Spleen (tissue), 11 donors: ENCODE data around the gene EIF3K. TPM values are rescaled to one million over a fixed set of nuclear protein-coding genes. Genes with fewer than 3 reads are reported as not detected.

Experiments
- DNase-seq: peaks from one replicate; pipeline ENCODE4 v3.0.0-alpha.2; 2020
- H3K27ac ChIP-seq, 8 donors: fragments of 200-600 bp; sonication (generic) in 7 of 8; 1 replicate in 4 of 8; 2 replicates in 4 of 8; pipeline versions ENCODE4 v1.5.0 to v1.8.0; 2016 to 2021; ENCODE audit warnings: inconsistent platforms in 4 of 8, mild to moderate bottlenecking in 4 of 8, moderate library complexity in 1 of 8
- H3K27me3 ChIP-seq, 7 donors: fragments of 200-600 bp; sonication (generic) in 6 of 7; replicated peaks in 1 of 7; 1 replicate in 4 of 7; 2 replicates in 3 of 7; pipeline versions ENCODE4 v1.5.0 to v1.8.0; 2016 to 2021; ENCODE audit warnings: inconsistent platforms in 3 of 7, mild to moderate bottlenecking in 1 of 7
- H3K36me3 ChIP-seq, 6 donors: fragments of 200-600 bp; sonication (generic) in 5 of 6; 1 replicate in 4 of 6; 2 replicates in 2 of 6; pipeline versions ENCODE4 v1.5.0 to v1.8.0; 2016 to 2021; ENCODE audit warnings: inconsistent platforms in 2 of 6
- H3K4me1 ChIP-seq, 6 donors: fragments of 200-600 bp; sonication (generic) in 5 of 6; 1 replicate in 3 of 6; 2 replicates in 3 of 6; pipeline versions ENCODE4 v1.5.0 to v1.8.0; 2016 to 2021; ENCODE audit warnings: inconsistent platforms in 3 of 6
- H3K4me3 ChIP-seq, 8 donors: fragments of 200-600 bp; sonication (generic) in 7 of 8; 1 replicate in 4 of 8; 2 replicates in 4 of 8; pipeline versions ENCODE4 v1.5.0 to v1.8.0; 2016 to 2021; ENCODE audit warnings: inconsistent platforms in 4 of 8, mild to moderate bottlenecking in 4 of 8, moderate library complexity in 2 of 8
- H3K9me3 ChIP-seq, 8 donors: fragments of 200-600 bp; sonication (generic) in 7 of 8; 1 replicate in 4 of 8; 2 replicates in 4 of 8; pipeline versions ENCODE4 v1.5.0 to v1.8.0; 2016 to 2021; ENCODE audit warnings: inconsistent platforms in 4 of 8
- CTCF ChIP-seq, 11 experiments: fragments of 200-600 bp in 7 of 11; fragments of 450-650 bp in 4 of 11; sonication (generic) in 4 of 11; IDR thresholded peaks in 8 of 11; conservative IDR thresholded peaks in 3 of 11; 1 replicate in 7 of 11; 2 replicates in 4 of 11; pipeline versions ENCODE4 v1.4.0 to v1.8.0; 2016 to 2021; ENCODE audit warnings: antibody characterized with exemption in 11 of 11, inconsistent platforms in 4 of 11, mild to moderate bottlenecking in 1 of 11
- POLR2A ChIP-seq, 3 donors: fragments of 450-650 bp; IDR thresholded peaks; one replicate each; pipeline ENCODE4 v1.5.1; 2017; ENCODE audit warnings: antibody characterized with exemption in 3 of 3, mild to moderate bottlenecking in 1 of 3
- POLR2AphosphoS5 ChIP-seq, 3 donors: sonication (generic); formaldehyde crosslinking; IDR thresholded peaks; one replicate each; pipeline ENCODE4 v1.5.1; 2017; ENCODE audit warnings: antibody characterized with exemption in 3 of 3
- WGBS, 5 donors: extraction: QIAGEN DNeasy Blood & Tissue Kit in 3 of 5; methylation state at CpG; one replicate each; pipeline versions ENCODE4 v1.1.5 to v1.1.7; 2013 to 2018; 5-methylcytosine and 5-hydroxymethylcytosine counted together
- intact Hi-C: fragments of 100-400 bp; cut with DNase I; formaldehyde crosslinking; loops from one replicate; pipeline ENCODE4 v1.15.0; 2023; ENCODE audit warnings: low total_unique reads
- polyA plus RNA-seq, 3 donors: library from polyadenylated mRNA; stranded (reverse); fragments of 200-250 nt; gene quantifications; one replicate each; pipeline ENCODE4 v1.2.1, GENCODE V29; 2013
- total RNA-seq, 7 donors: library from RNA; depleted of rRNA in 3 of 7; stranded (reverse); fragments of >200 nt in 3 of 7; fragmentation: NEBNext Ultra II Directional in 4 of 7; extraction: Animal tissue kit (Norgen Biotek cat#: 25700) in 4 of 7; gene quantifications; one replicate each; pipeline versions ENCODE4 v1.1.0 to v1.2.1, GENCODE V29; 2016 to 2021
- donor health status: healthy with polysubstance abuse.
- donor health status: DM: no; HTN: no; CAD: no; lungs with moderate emphysema.
- donor health status: DM: no; HTN: no; CAD: no.
- donor health status: Bipolar disorder and iron deficiency.
- donor health status: healthy.
- donor health status: DM: no; HTN: no; CAD: no.
- donor health status: DM: yes; HTN: yes; CAD: no.

EIF3K gene
- total and polyA plus RNA-seq, 10 donors, result 232 to 538 (median 302) TPM

DNA sequence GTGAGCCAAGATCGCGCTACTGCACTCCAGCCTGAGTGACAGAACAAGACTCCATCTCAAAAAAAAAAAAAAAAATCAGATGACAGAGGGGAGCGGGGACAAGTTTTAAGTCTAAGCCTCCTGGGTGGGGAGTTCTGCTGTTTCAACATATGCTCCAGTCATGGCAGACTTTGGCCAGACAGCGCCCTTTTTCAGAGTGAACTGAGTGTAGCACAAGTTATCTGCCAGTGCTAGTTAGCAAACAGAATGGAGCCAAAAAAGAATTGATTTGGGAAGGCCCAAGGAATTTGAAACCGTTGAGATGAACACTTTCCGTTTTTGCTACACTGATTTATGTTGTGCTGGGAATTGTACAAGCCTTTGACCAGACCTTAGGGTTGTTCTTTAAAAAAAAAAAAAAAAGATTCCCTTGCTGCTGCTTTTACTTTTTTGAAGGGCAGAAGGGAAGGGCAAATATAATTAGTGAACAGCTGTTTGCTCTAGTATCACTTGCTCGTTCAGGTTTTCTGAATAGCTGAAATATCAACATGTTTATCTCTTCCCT is 34.1 kb downstream of the EIF3K start:
- TF ChIP-seq POLR2A (IDR thresholded peaks at IDR 0.05) (no peak), POLR2AphosphoS5 (IDR thresholded peaks at IDR 0.05) (no peak), CTCF (IDR thresholded peaks at IDR 0.05 in 8 of 11, conservative IDR thresholded peaks at IDR 0.05 in 3 of 11) (no peak)
- peak overlapping the region in 7 of 8 donors; percentile 83 to 94 (median 93) for H3K27ac ChIP-seq
- H3K27me3 ChIP-seq, result no peaks in the 10 kb centered on the region
- H3K36me3 ChIP-seq, result peaks cover 0 to 36% (median 4%) of the 10 kb centered on the region in 6 donors
- peaks cover 72 to 100% (median 93%) of the 10 kb centered on the region in 6 donors for H3K4me1 ChIP-seq
- no peaks in the 10 kb centered on the region for H3K9me3 ChIP-seq
- no peak for DNase-seq
- intact Hi-C loops, result loop anchor here (10.0 kb wide), 1 partner anchor 52 kb away; no protein-coding TSS in a partner anchor
- no peak overlapping the region for H3K4me3 ChIP-seq
- 50 to 71% (median 59%) methylated on average over 7 of the region's 7 CpGs for WGBS, 5 donors

DNA sequence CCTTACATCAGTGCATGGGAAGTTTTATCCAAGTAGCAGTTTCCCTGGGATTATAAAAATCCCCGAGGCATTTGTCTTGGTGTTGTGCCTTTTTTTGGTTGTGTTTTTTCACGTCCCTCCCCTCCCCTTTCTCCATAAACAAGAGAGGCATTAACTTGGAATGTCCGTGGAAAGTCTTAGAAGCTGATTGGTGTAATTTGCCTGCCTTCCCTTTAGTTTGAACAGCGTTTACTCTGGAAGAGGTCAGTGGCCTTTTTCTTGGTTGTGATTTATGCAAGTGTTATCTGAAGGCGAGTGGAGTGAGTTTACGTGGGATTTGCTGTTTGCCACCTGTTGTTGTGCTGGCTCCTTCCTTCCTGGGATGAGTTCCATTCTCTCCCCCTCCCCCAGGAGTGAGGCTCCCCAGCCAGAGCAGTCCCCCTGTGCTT is 35.7 kb downstream of the EIF3K start:
- H3K27ac ChIP-seq, result peak overlapping the region; percentile 27 to 94 (median 92)
- no peak for TF ChIP-seq CTCF (IDR thresholded peaks at IDR 0.05 in 8 of 11, conservative IDR thresholded peaks at IDR 0.05 in 3 of 11)
- no peak for TF ChIP-seq POLR2A (IDR thresholded peaks at IDR 0.05)
- TF ChIP-seq POLR2AphosphoS5 (IDR thresholded peaks at IDR 0.05), result no peak
- intact Hi-C loops, result loop anchor here (10.0 kb wide), 1 partner anchor 50 kb away; no protein-coding TSS in a partner anchor
- H3K27me3 ChIP-seq, result no peaks in the 10 kb centered on the region
- peaks cover 0 to 36% (median 4%) of the 10 kb centered on the region in 6 donors for H3K36me3 ChIP-seq
- H3K9me3 ChIP-seq, result no peaks in the 10 kb centered on the region
- H3K4me3 ChIP-seq, result no peak overlapping the region
- 52 to 65% (median 58%) methylated on average over 6 of the region's 6 CpGs for WGBS, 5 donors
- H3K4me1 ChIP-seq, result peaks cover 80 to 100% (median 99%) of the 10 kb centered on the region in 6 donors
- no peak for DNase-seq

- no peak overlapping the region for H3K4me3 ChIP-seq
- intact Hi-C loops, result loop anchor here (10.0 kb wide), 1 partner anchor 50 kb away; no protein-coding TSS in a partner anchor
These were observed 36.3 kb downstream of the EIF3K start for GRCh38 chr19:38655148-38655824.

More at GRCh38 chr19:38655148-38655824, 36.3 kb downstream of the EIF3K start:
- no peak for DNase-seq
- Histone ChIP-seq H3K4me1 (peaks cover 80 to 100% (median 99%) of the 10 kb centered on the region in 6 donors), H3K9me3 (no peaks in the 10 kb centered on the region), H3K27ac (peak overlapping the region; percentile 27 to 94 (median 92)), H3K27me3 (no peaks in the 10 kb centered on the region), H3K36me3 (peaks cover 0 to 37% (median 4%) of the 10 kb centered on the region in 6 donors)
- WGBS, 5 donors, result 35 to 48% (median 44%) methylated on average over 5 of the region's 5 CpGs
- TF ChIP-seq POLR2AphosphoS5 (IDR thresholded peaks at IDR 0.05) (no peak), POLR2A (IDR thresholded peaks at IDR 0.05) (no peak), CTCF (IDR thresholded peaks at IDR 0.05 in 8 of 11, conservative IDR thresholded peaks at IDR 0.05 in 3 of 11) (no peak)
